H1 (cell line): ENCODE data around the gene ZBTB16. TPM values are rescaled to one million over a fixed set of nuclear protein-coding genes. Genes with fewer than 3 reads are reported as not detected.

Experiments used
- CTCF ChIA-PET: fragments of 300-600 bp; sonication (Branson Sonifier 250); formaldehyde crosslinking; loops from one replicate; lab custom pipeline; 2021; ENCODE audit not compliant: partially characterized antibody; lab: Charles Lee
- POLR2A ChIA-PET: fragments of 300-600 bp; sonication (Branson Sonifier 250); formaldehyde crosslinking; loops from one replicate; lab custom pipeline; 2021; ENCODE audit warnings: inconsistent platforms; ENCODE audit not compliant: partially characterized antibody; lab: Charles Lee
- DNase-seq, 2 experiments: peaks; one replicate each; pipeline versions ENCODE4 v3.0.0 to v3.0.0-alpha.2; 2010 to 2022; ENCODE audit warnings: low spot score in 2 of 2, low read depth in 1 of 2, mixed read lengths in 1 of 2
- FAIRE-seq: peaks from 2 replicates; lab custom pipeline; 2011; peaks lifted over from hg19 to GRCh38; lab: Jason Lieb, UNC
- H2AFZ ChIP-seq: 2 replicates; pipeline ENCODE4 v1.8.1; 2012; ENCODE audit warnings: low read length, inconsistent platforms
- H2AK5ac ChIP-seq: 2 replicates; pipeline ENCODE4 v1.6.1; 2013; ENCODE audit warnings: low read depth, low read length
- H2BK120ac ChIP-seq: replicated peaks from 2 replicates; pipeline ENCODE3; 2013; ENCODE audit warnings: low read depth, low read length, inconsistent platforms
- H2BK12ac ChIP-seq: 2 replicates; pipeline ENCODE4 v1.6.1; 2013; ENCODE audit warnings: low read depth, low read length
- H2BK15ac ChIP-seq: 2 replicates; pipeline ENCODE4 v1.6.1; 2013; ENCODE audit warnings: low read length
- H2BK20ac ChIP-seq: 2 replicates; pipeline ENCODE4 v1.6.1; 2013; ENCODE audit warnings: low read length
- H2BK5ac ChIP-seq: 2 replicates; pipeline ENCODE4 v1.6.1; 2013; ENCODE audit warnings: low read depth, low read length
- H3K14ac ChIP-seq: 2 replicates; pipeline ENCODE4 v1.6.1; 2013; ENCODE audit warnings: inconsistent platforms; ENCODE audit not compliant: insufficient read length
- H3K18ac ChIP-seq: 2 replicates; pipeline ENCODE4 v1.6.1; 2013; ENCODE audit warnings: low read length; ENCODE audit errors: extremely low read depth
- H3K23ac ChIP-seq: 2 replicates; pipeline ENCODE4 v1.6.1; 2013; ENCODE audit warnings: inconsistent platforms; ENCODE audit not compliant: insufficient read length
- H3K23me2 ChIP-seq: 2 replicates; pipeline ENCODE4 v1.6.1; 2013; ENCODE audit warnings: low read depth, low read length
- H3K27ac ChIP-seq: 2 replicates; pipeline ENCODE4 v1.6.1; 2011; ENCODE audit warnings: low read depth, low read length, inconsistent platforms
- H3K27me3 ChIP-seq, 4 experiments: replicated peaks in 1 of 4; 1 replicate in 1 of 4; 2 replicates in 3 of 4; pipeline versions ENCODE4 v1.6.1 to v1.8.1; 2011 to 2013; ENCODE audit warnings: low read length in 3 of 4, mild to moderate bottlenecking in 3 of 4, inconsistent platforms in 2 of 4, mixed read lengths in 2 of 4, moderate library complexity in 1 of 4; ENCODE audit not compliant: control insufficient read depth in 3 of 4, insufficient read depth in 3 of 4; ENCODE audit errors: extremely low read depth in 1 of 4
- H3K36me3 ChIP-seq, 4 experiments: 2 replicates each; pipeline versions ENCODE4 v1.6.1 to v1.8.1; 2011 to 2013; ENCODE audit warnings: mild to moderate bottlenecking in 4 of 4, low read length in 3 of 4, moderate library complexity in 2 of 4, control low read depth in 1 of 4, inconsistent platforms in 1 of 4; ENCODE audit not compliant: insufficient read depth in 4 of 4, control insufficient read depth in 2 of 4
- H3K4ac ChIP-seq: replicated peaks from 2 replicates; pipeline ENCODE3; 2013; ENCODE audit warnings: low read length, low read depth, mixed read lengths, inconsistent platforms; ENCODE audit not compliant: insufficient read length
- H3K4me1 ChIP-seq, 4 experiments: replicated peaks in 1 of 4; 1 replicate in 1 of 4; 2 replicates in 3 of 4; pipeline versions ENCODE4 v1.6.1 to v1.8.1; 2011 to 2013; ENCODE audit warnings: low read length in 3 of 4, inconsistent platforms in 2 of 4, mixed read lengths in 1 of 4; ENCODE audit not compliant: insufficient read depth in 4 of 4, control insufficient read depth in 3 of 4
- H3K4me2 ChIP-seq, 2 experiments: 2 replicates each; pipeline versions ENCODE4 v1.6.1 to v1.8.1; 2011 to 2013; ENCODE audit warnings: low read depth in 2 of 2, low read length in 2 of 2, control low read depth in 1 of 2, inconsistent platforms in 1 of 2, mild to moderate bottlenecking in 1 of 2; ENCODE audit not compliant: insufficient read depth in 1 of 2
- H3K4me3 ChIP-seq, 4 experiments: fragments of 200-600, 300-600 bp in 1 of 4; sonication (generic), shearing (Covaris generic), sonication (Bioruptor Twin) in 1 of 4; 2 replicates each; pipeline versions ENCODE4 v1.5.1 to v1.8.1; 2011 to 2016; ENCODE audit warnings: low read length in 4 of 4, low read depth in 3 of 4, control low read depth in 2 of 4, inconsistent platforms in 2 of 4, mild to moderate bottlenecking in 2 of 4, mixed read lengths in 1 of 4, moderate library complexity in 1 of 4; ENCODE audit not compliant: insufficient read depth in 2 of 4; ENCODE audit errors: extremely low read depth in 1 of 4
- H3K56ac ChIP-seq: replicated peaks from 2 replicates; pipeline ENCODE3; 2013; ENCODE audit warnings: low read depth, mild to moderate bottlenecking, mixed read lengths, low read length, inconsistent platforms; ENCODE audit not compliant: insufficient read length
- H3K79me1 ChIP-seq: 2 replicates; pipeline ENCODE4 v1.6.1; 2013; ENCODE audit warnings: low read depth, low read length, control low read depth
- H3K79me2 ChIP-seq, 2 experiments: 2 replicates each; pipeline versions ENCODE4 v1.6.1 to v1.8.1; 2012 to 2013; ENCODE audit warnings: low read length in 2 of 2, mild to moderate bottlenecking in 2 of 2, inconsistent platforms in 1 of 2; ENCODE audit not compliant: insufficient read depth in 2 of 2, control insufficient read depth in 1 of 2
- H3K9ac ChIP-seq, 4 experiments: replicated peaks in 1 of 4; 1 replicate in 1 of 4; 2 replicates in 3 of 4; pipeline versions ENCODE4 v1.6.1 to v1.8.1; 2011 to 2013; ENCODE audit warnings: low read depth in 3 of 4, low read length in 3 of 4, control low read depth in 2 of 4, mild to moderate bottlenecking in 2 of 4, moderate library complexity in 2 of 4, inconsistent platforms in 1 of 4; ENCODE audit errors: extremely low read depth in 1 of 4
- H3K9me3 ChIP-seq, 2 experiments: 2 replicates each; pipeline versions ENCODE4 v1.6.1 to v1.8.1; 2012 to 2013; ENCODE audit warnings: mild to moderate bottlenecking in 2 of 2, moderate library complexity in 2 of 2, control low read depth in 1 of 2, inconsistent platforms in 1 of 2, low read depth in 1 of 2, low read length in 1 of 2, mixed read lengths in 1 of 2; ENCODE audit not compliant: insufficient read depth in 2 of 2
- H4K20me1 ChIP-seq, 2 experiments: replicated peaks in 1 of 2; 2 replicates each; pipeline versions ENCODE3 to v1.8.1; 2011 to 2013; ENCODE audit warnings: inconsistent platforms in 2 of 2, low read length in 2 of 2, mild to moderate bottlenecking in 1 of 2; ENCODE audit not compliant: insufficient read depth in 2 of 2, control insufficient read depth in 1 of 2
- H4K5ac ChIP-seq: 2 replicates; pipeline ENCODE4 v1.6.1; 2013; ENCODE audit warnings: low read length, low read depth, mixed read lengths, inconsistent platforms; ENCODE audit not compliant: insufficient read length
- H4K8ac ChIP-seq: 2 replicates; pipeline ENCODE4 v1.8.0; 2013; ENCODE audit warnings: mild to moderate bottlenecking, moderate library complexity, low read length, inconsistent platforms; ENCODE audit not compliant: insufficient read depth; ENCODE audit errors: extremely low read depth
- H4K91ac ChIP-seq: replicated peaks from 2 replicates; pipeline ENCODE3; 2013; ENCODE audit warnings: low read length, mixed read lengths, inconsistent platforms; ENCODE audit not compliant: insufficient read length
- SUZ12 ChIP-seq: fragments of 200-600 bp; sonication (generic); IDR thresholded peaks from 2 replicates; pipeline ENCODE4 v1.6.1; 2012; ENCODE audit warnings: mild to moderate bottlenecking, inconsistent platforms, low read length, moderate library complexity, mixed read lengths
- TAF7 ChIP-seq: optimal IDR thresholded peaks from 2 replicates; pipeline ENCODE3; 2011; ENCODE audit warnings: low read depth, mild to moderate bottlenecking, inconsistent platforms, low read length, moderate library complexity, borderline replicate concordance
- WGBS, 2 experiments: shearing (Covaris generic) in 1 of 2; methylation state at CpG; one replicate each; pipeline versions ENCODE4 v1.1.6 to v1.1.7; 2013 to 2015; ENCODE audit warnings: low lambda C conversion rate in 2 of 2, mixed read lengths in 2 of 2, inconsistent platforms in 1 of 2, low coverage in 1 of 2, missing lambda C conversion rate in 1 of 2; ENCODE audit not compliant: insufficient replicate concordance in 2 of 2, insufficient coverage in 1 of 2, insufficient read length in 1 of 2; ENCODE audit errors: extremely low coverage in 1 of 2, missing lambda C conversion rate in 1 of 2; 5-methylcytosine and 5-hydroxymethylcytosine counted together
- polyA plus RNA-seq, 7 experiments: library from polyadenylated mRNA; depleted of rRNA in 3 of 7; stranded (reverse) in 5 of 7; unstranded in 2 of 7; fragments of >200 nt in 5 of 7; fragments of 200-250 nt in 2 of 7; gene quantifications; 1 replicate in 5 of 7; 2 replicates in 1 of 7; 4 replicates in 1 of 7; pipeline versions ENCODE4 v1.2.1 to v1.2.3, GENCODE V29; 2011 to 2013; ENCODE audit warnings: missing spikeins in 2 of 7, mixed read lengths in 2 of 7
- total RNA-seq: library from RNA; stranded (reverse); fragmentation: NEBNext Ultra II Directional; extraction: Animal tissue kit (Norgen Biotek cat#: 25700); gene quantifications from 2 replicates; pipeline ENCODE4 v1.2.1, GENCODE V29; 2021

The ZBTB16 gene
- total and polyA plus RNA-seq, 2 of the 8 experiments (the other 6 are each of a cell fraction or from before 2014, with no cell fraction given) = 0.12 to 0.61 TPM

- no peak overlapping the region for H3K4me3 ChIP-seq
- no peak for TF ChIP-seq TAF7
- TF ChIP-seq SUZ12 = no peak
These were observed 106.9 kb downstream of the ZBTB16 start for GRCh38 chr11:114166362-114166761.

More at GRCh38 chr11:114166362-114166761, 106.9 kb downstream of the ZBTB16 start:
- Histone ChIP-seq H3K4me2 (no peak overlapping the region), H2BK12ac (no peak overlapping the region), H4K20me1 (no peaks in the 10 kb centered on the region), H3K56ac (no peak overlapping the region), H3K27me3 (no peaks in the 10 kb centered on the region), H3K9me3 (no peaks in the 10 kb centered on the region), H3K18ac (no peak overlapping the region), H3K4ac (no peak overlapping the region), H3K14ac (no peak overlapping the region), H2BK5ac (no peak overlapping the region), H3K9ac (no peak overlapping the region), H3K23me2 (no peaks in the 10 kb centered on the region), H3K23ac (no peak overlapping the region), H4K8ac (no peak overlapping the region), H3K27ac (no peak overlapping the region), H2BK15ac (no peak overlapping the region), H4K5ac (no peak overlapping the region), H2BK20ac (no peak overlapping the region), H3K79me1 (no peaks in the 10 kb centered on the region), H4K91ac (no peak overlapping the region), H3K36me3 (no peaks in the 10 kb centered on the region), H2BK120ac (no peak overlapping the region), H3K4me1 (peaks cover 0 to 2% (median 0%) of the 10 kb centered on the region in 4 experiments; a peak in 1 of 7 replicates), H2AFZ (no peak overlapping the region), H3K79me2 (no peaks in the 10 kb centered on the region), H2AK5ac (no peak overlapping the region)
- WGBS, 2 experiments = 90% methylated on average over 4 of the region's 4 CpGs; no CpG with 5 or more reads in 1 of the 2 experiments
- ChIA-PET POLR2A (interaction anchor here (0.6 to 1.0 kb wide), 3 partner anchors 13 to 176 kb away, joined by 3 to 4 read pairs (median 4); no protein-coding TSS in a partner anchor), CTCF (interaction anchor here (0.6 to 2.6 kb wide), 6 partner anchors 13 to 709 kb away, joined by 3 to 10 read pairs (median 4); no protein-coding TSS in a partner anchor)
- no peak for FAIRE-seq
- no peak for DNase-seq
